SK-N-SH treated with all-trans-retinoic acid at 6 μM for 48 hours (cell line): ENCODE measurements around the gene CREB3L2.

Experiments
- BACH2 ChIP-seq: fragments of 250-450 bp; sonication (Bioruptor Pico); IDR thresholded peaks from 2 replicates; pipeline ENCODE4 v1.9.0; 2021; ENCODE audit warnings: mild to moderate bottlenecking, borderline replicate concordance
- CSDC2 ChIP-seq: fragments of 250-450 bp; sonication (Bioruptor Pico); IDR thresholded peaks from 2 replicates; pipeline ENCODE4 v1.5.0; 2020; ENCODE audit warnings: mild to moderate bottlenecking, moderate library complexity
- CSRNP3 ChIP-seq: fragments of 250-450 bp; sonication (Bioruptor Pico); IDR thresholded peaks from 2 replicates; pipeline ENCODE4 v1.5.1; 2021; ENCODE audit warnings: mild to moderate bottlenecking, moderate library complexity
- ESRRG ChIP-seq: fragments of 250-450 bp; sonication (Bioruptor Pico); IDR thresholded peaks from 2 replicates; pipeline ENCODE4 v1.6.1; 2021; ENCODE audit warnings: mild to moderate bottlenecking
- ISL1 ChIP-seq: fragments of 250-450 bp; sonication (Bioruptor Pico); IDR thresholded peaks from 2 replicates; pipeline ENCODE4 v2.1.2; 2022; ENCODE audit warnings: mild to moderate bottlenecking, moderate library complexity
- RARB ChIP-seq: fragments of 250-450 bp; sonication (Bioruptor Pico); IDR thresholded peaks from 2 replicates; pipeline ENCODE4 v1.8.0; 2021; ENCODE audit warnings: mild to moderate bottlenecking, moderate library complexity
- TOX ChIP-seq: fragments of 250-450 bp; sonication (Bioruptor Pico); IDR thresholded peaks from 2 replicates; pipeline ENCODE4 v1.8.0; 2021; ENCODE audit warnings: mild to moderate bottlenecking, moderate library complexity, borderline replicate concordance
- ZC3H10 ChIP-seq: fragments of 250-450 bp; sonication (Bioruptor Pico); IDR thresholded peaks from 2 replicates; pipeline ENCODE4 v1.5.1; 2021; ENCODE audit warnings: mild to moderate bottlenecking, moderate library complexity
- ZFP3 ChIP-seq: fragments of 250-450 bp; sonication (Bioruptor Pico); IDR thresholded peaks from 2 replicates; pipeline ENCODE4 v1.5.0; 2020; ENCODE audit warnings: mild to moderate bottlenecking, moderate library complexity
- ZNF565 ChIP-seq: fragments of 450-650 bp; formaldehyde crosslinking; conservative IDR thresholded peaks from 2 replicates; pipeline ENCODE4 v1.5.0; 2020; ENCODE audit warnings: low read depth, mild to moderate bottlenecking, moderate library complexity
- ZNF70 ChIP-seq: fragments of 450-650 bp; formaldehyde crosslinking; IDR thresholded peaks from 2 replicates; pipeline ENCODE4 v1.5.0; 2020; ENCODE audit warnings: mild to moderate bottlenecking, moderate library complexity
- ZNF8 ChIP-seq: fragments of 450-650 bp; formaldehyde crosslinking; IDR thresholded peaks from 2 replicates; pipeline ENCODE4 v1.5.0; 2020; ENCODE audit warnings: mild to moderate bottlenecking, moderate library complexity
- TF ChIP-seq, protein P1 (sequence below): fragments of 250-450 bp; sonication (Bioruptor Pico); IDR thresholded peaks from 2 replicates; pipeline ENCODE4 v1.8.0; 2020; ENCODE audit warnings: mild to moderate bottlenecking, moderate library complexity, borderline replicate concordance

GRCh38 chr7:137925754-137926153 lies 76.1 kb downstream of the CREB3L2 start:
- TF ChIP-seq ESRRG (no peak), ZFP3 (CRISPR knock-in tag) (no peak), ZNF70 (no peak), TOX (CRISPR knock-in tag) (no peak), BACH2 (CRISPR knock-in tag) (no peak), ZNF8 (CRISPR knock-in tag) (no peak), CSDC2 (no peak), ZC3H10 (CRISPR knock-in tag) (no peak), RARB (CRISPR knock-in tag) (no peak), ISL1 (CRISPR knock-in tag) (no peak), ZNF565 (CRISPR knock-in tag) (no peak), CSRNP3 (CRISPR knock-in tag) (no peak)
- TF ChIP-seq, protein P1, sequence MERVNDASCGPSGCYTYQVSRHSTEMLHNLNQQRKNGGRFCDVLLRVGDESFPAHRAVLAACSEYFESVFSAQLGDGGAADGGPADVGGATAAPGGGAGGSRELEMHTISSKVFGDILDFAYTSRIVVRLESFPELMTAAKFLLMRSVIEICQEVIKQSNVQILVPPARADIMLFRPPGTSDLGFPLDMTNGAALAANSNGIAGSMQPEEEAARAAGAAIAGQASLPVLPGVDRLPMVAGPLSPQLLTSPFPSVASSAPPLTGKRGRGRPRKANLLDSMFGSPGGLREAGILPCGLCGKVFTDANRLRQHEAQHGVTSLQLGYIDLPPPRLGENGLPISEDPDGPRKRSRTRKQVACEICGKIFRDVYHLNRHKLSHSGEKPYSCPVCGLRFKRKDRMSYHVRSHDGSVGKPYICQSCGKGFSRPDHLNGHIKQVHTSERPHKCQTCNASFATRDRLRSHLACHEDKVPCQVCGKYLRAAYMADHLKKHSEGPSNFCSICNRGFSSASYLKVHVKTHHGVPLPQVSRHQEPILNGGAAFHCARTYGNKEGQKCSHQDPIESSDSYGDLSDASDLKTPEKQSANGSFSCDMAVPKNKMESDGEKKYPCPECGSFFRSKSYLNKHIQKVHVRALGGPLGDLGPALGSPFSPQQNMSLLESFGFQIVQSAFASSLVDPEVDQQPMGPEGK (CRISPR knock-in tag): no peak
